Liver (tissue), 3 donors: Measurements from ENCODE around the gene SGCG.

Experiments used
- FOXA1 ChIP-seq: IDR thresholded peaks from 2 replicates; pipeline ENCODE4 v1.6.1; 2016; ENCODE audit warnings: antibody characterized with exemption
- GABPA ChIP-seq, 2 donors: IDR thresholded peaks in 1 of 2; conservative IDR thresholded peaks in 1 of 2; 2 replicates each; pipeline ENCODE4 v1.6.1; 2016; ENCODE audit warnings: antibody characterized with exemption in 2 of 2, mild to moderate bottlenecking in 1 of 2, moderate library complexity in 1 of 2
- JUND ChIP-seq, 2 donors: IDR thresholded peaks; 2 replicates each; pipeline ENCODE4 v1.6.1; 2016; ENCODE audit warnings: antibody characterized with exemption in 2 of 2
- NR2F2 ChIP-seq: IDR thresholded peaks from 2 replicates; pipeline ENCODE4 v1.6.1; 2016; ENCODE audit warnings: antibody characterized with exemption
- RAD21 ChIP-seq, 2 donors: IDR thresholded peaks; 2 replicates each; pipeline ENCODE4 v1.6.1; 2016; ENCODE audit warnings: antibody characterized with exemption in 2 of 2, mild to moderate bottlenecking in 2 of 2
- SP1 ChIP-seq: IDR thresholded peaks from 2 replicates; pipeline ENCODE4 v1.6.1; 2018; ENCODE audit warnings: antibody characterized with exemption, mild to moderate bottlenecking
- TAF1 ChIP-seq: conservative IDR thresholded peaks from 2 replicates; pipeline ENCODE4 v1.6.1; 2016; ENCODE audit warnings: antibody characterized with exemption, mild to moderate bottlenecking
- YY1 ChIP-seq: IDR thresholded peaks from 2 replicates; pipeline ENCODE4 v1.6.1; 2016; ENCODE audit warnings: antibody characterized with exemption, mild to moderate bottlenecking
- TF ChIP-seq, protein P1 (sequence below): fragments of 150-350 bp; IDR thresholded peaks from 2 replicates; pipeline ENCODE4 v1.5.1; 2017; ENCODE audit warnings: improper control_type of control experiment, low read depth, low read length; ENCODE audit not compliant: missing input control
- TF ChIP-seq, protein P2 (sequence below): IDR thresholded peaks from 2 replicates; pipeline ENCODE4 v1.6.1; 2016; ENCODE audit warnings: antibody characterized with exemption
- TF ChIP-seq, protein P3 (sequence below): IDR thresholded peaks from 2 replicates; pipeline ENCODE4 v1.6.1; 2016; ENCODE audit warnings: antibody characterized with exemption, mild to moderate bottlenecking
- TF ChIP-seq, protein P4 (sequence below): IDR thresholded peaks from 2 replicates; pipeline ENCODE4 v1.6.1; 2016; ENCODE audit warnings: antibody characterized with exemption
- donor health status: healthy.
- donor health status: healthy.

DNA sequence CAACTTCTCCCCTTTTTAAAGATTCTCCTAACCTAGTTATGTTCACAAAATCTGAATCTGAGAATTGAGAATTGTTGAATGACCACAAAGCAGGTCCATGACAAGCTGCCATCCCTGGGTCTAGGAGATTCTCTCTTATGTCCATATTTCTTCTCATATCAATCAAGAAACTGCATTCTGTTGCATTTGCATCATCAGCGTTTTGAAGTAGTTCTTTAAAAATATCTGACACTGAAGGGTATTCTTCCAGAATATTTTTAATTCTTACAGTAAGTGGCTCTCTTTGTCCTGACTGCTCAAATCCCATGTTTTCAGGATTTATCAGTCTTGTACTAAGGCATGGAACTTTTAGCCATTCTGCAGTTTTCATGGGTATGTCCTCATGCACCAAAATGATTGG is 158.4 kb downstream of the SGCG start:
- TF ChIP-seq, protein P1, sequence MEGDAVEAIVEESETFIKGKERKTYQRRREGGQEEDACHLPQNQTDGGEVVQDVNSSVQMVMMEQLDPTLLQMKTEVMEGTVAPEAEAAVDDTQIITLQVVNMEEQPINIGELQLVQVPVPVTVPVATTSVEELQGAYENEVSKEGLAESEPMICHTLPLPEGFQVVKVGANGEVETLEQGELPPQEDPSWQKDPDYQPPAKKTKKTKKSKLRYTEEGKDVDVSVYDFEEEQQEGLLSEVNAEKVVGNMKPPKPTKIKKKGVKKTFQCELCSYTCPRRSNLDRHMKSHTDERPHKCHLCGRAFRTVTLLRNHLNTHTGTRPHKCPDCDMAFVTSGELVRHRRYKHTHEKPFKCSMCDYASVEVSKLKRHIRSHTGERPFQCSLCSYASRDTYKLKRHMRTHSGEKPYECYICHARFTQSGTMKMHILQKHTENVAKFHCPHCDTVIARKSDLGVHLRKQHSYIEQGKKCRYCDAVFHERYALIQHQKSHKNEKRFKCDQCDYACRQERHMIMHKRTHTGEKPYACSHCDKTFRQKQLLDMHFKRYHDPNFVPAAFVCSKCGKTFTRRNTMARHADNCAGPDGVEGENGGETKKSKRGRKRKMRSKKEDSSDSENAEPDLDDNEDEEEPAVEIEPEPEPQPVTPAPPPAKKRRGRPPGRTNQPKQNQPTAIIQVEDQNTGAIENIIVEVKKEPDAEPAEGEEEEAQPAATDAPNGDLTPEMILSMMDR, result no peak
- TF ChIP-seq, protein P2, sequence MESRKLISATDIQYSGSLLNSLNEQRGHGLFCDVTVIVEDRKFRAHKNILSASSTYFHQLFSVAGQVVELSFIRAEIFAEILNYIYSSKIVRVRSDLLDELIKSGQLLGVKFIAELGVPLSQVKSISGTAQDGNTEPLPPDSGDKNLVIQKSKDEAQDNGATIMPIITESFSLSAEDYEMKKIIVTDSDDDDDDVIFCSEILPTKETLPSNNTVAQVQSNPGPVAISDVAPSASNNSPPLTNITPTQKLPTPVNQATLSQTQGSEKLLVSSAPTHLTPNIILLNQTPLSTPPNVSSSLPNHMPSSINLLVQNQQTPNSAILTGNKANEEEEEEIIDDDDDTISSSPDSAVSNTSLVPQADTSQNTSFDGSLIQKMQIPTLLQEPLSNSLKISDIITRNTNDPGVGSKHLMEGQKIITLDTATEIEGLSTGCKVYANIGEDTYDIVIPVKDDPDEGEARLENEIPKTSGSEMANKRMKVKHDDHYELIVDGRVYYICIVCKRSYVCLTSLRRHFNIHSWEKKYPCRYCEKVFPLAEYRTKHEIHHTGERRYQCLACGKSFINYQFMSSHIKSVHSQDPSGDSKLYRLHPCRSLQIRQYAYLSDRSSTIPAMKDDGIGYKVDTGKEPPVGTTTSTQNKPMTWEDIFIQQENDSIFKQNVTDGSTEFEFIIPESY, result no peak
- TF ChIP-seq FOXA1, result no peak
- no peak for TF ChIP-seq RAD21 (IDR thresholded peaks at IDR 0.05)
- TF ChIP-seq, protein P3, sequence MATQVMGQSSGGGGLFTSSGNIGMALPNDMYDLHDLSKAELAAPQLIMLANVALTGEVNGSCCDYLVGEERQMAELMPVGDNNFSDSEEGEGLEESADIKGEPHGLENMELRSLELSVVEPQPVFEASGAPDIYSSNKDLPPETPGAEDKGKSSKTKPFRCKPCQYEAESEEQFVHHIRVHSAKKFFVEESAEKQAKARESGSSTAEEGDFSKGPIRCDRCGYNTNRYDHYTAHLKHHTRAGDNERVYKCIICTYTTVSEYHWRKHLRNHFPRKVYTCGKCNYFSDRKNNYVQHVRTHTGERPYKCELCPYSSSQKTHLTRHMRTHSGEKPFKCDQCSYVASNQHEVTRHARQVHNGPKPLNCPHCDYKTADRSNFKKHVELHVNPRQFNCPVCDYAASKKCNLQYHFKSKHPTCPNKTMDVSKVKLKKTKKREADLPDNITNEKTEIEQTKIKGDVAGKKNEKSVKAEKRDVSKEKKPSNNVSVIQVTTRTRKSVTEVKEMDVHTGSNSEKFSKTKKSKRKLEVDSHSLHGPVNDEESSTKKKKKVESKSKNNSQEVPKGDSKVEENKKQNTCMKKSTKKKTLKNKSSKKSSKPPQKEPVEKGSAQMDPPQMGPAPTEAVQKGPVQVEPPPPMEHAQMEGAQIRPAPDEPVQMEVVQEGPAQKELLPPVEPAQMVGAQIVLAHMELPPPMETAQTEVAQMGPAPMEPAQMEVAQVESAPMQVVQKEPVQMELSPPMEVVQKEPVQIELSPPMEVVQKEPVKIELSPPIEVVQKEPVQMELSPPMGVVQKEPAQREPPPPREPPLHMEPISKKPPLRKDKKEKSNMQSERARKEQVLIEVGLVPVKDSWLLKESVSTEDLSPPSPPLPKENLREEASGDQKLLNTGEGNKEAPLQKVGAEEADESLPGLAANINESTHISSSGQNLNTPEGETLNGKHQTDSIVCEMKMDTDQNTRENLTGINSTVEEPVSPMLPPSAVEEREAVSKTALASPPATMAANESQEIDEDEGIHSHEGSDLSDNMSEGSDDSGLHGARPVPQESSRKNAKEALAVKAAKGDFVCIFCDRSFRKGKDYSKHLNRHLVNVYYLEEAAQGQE, result no peak
- TF ChIP-seq, protein P4, sequence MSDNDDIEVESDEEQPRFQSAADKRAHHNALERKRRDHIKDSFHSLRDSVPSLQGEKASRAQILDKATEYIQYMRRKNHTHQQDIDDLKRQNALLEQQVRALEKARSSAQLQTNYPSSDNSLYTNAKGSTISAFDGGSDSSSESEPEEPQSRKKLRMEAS, result no peak
- no peak for TF ChIP-seq GABPA (IDR thresholded peaks at IDR 0.05 in 1 of 2, conservative IDR thresholded peaks at IDR 0.05 in 1 of 2)
- no peak for TF ChIP-seq SP1
- TF ChIP-seq NR2F2, result no peak
- no peak for TF ChIP-seq YY1
- TF ChIP-seq TAF1, result no peak
- no peak for TF ChIP-seq JUND (IDR thresholded peaks at IDR 0.05)
